Astrocyte (in vitro differentiated cells and primary cell): Measurements from ENCODE around the gene GGTLC2. TPM values are rescaled to one million over a fixed set of nuclear protein-coding genes. Genes with fewer than 3 reads are reported as not detected.

Experiments used
- DNase-seq: peaks from one replicate; pipeline ENCODE4 v3.0.0-alpha.2; 2010; ENCODE audit warnings: low read depth
- FAIRE-seq: peaks from 2 replicates; lab custom pipeline; 2011; peaks lifted over from hg19 to GRCh38; lab: Jason Lieb, UNC
- H2AFZ ChIP-seq: 2 replicates; pipeline ENCODE4 v1.6.0; 2012; ENCODE audit warnings: low read depth, low read length, inconsistent platforms
- H3K27ac ChIP-seq: 2 replicates; pipeline ENCODE4 v1.5.1; 2011; ENCODE audit warnings: low read depth, low read length, inconsistent platforms
- H3K27me3 ChIP-seq: 2 replicates; pipeline ENCODE4 v1.6.0; 2011; ENCODE audit warnings: low read length, inconsistent platforms; ENCODE audit not compliant: insufficient read depth
- H3K36me3 ChIP-seq: 2 replicates; pipeline ENCODE4 v1.5.1; 2011; ENCODE audit warnings: low read length, inconsistent platforms; ENCODE audit not compliant: insufficient read depth
- H3K4me1 ChIP-seq: 2 replicates; pipeline ENCODE4 v1.5.1; 2011; ENCODE audit warnings: low read length, inconsistent platforms; ENCODE audit not compliant: insufficient read depth
- H3K4me2 ChIP-seq: 2 replicates; pipeline ENCODE4 v1.6.0; 2012; ENCODE audit warnings: low read length, inconsistent platforms
- H3K4me3 ChIP-seq: 2 replicates; pipeline ENCODE4 v1.5.1; 2011; ENCODE audit warnings: low read depth, mild to moderate bottlenecking, low read length, inconsistent platforms; ENCODE audit not compliant: insufficient read depth
- H3K79me2 ChIP-seq: 2 replicates; pipeline ENCODE4 v1.6.0; 2012; ENCODE audit warnings: mild to moderate bottlenecking, low read length, inconsistent platforms; ENCODE audit not compliant: insufficient read depth
- H3K9ac ChIP-seq: 2 replicates; pipeline ENCODE4 v1.6.0; 2012; ENCODE audit warnings: mild to moderate bottlenecking, low read length, inconsistent platforms
- H3K9me3 ChIP-seq: 2 replicates; pipeline ENCODE4 v1.5.1; 2012; ENCODE audit warnings: low read depth, mild to moderate bottlenecking, low read length, inconsistent platforms; ENCODE audit not compliant: insufficient read depth
- H4K20me1 ChIP-seq: 2 replicates; pipeline ENCODE4 v1.6.0; 2012; ENCODE audit warnings: low read length, inconsistent platforms; ENCODE audit not compliant: insufficient read depth
- H3K27ac Mint-ChIP-seq: one replicate; pipeline ENCODE4 v1.8.0; 2021; ENCODE audit warnings: mild to moderate bottlenecking, mixed read lengths; ENCODE audit not compliant: unreplicated experiment
- H3K27me3 Mint-ChIP-seq: one replicate; pipeline ENCODE4 v1.8.0; 2021; ENCODE audit warnings: low read depth, mixed read lengths; ENCODE audit not compliant: unreplicated experiment
- H3K36me3 Mint-ChIP-seq: one replicate; pipeline ENCODE4 v1.8.0; 2021; ENCODE audit warnings: low read depth, mixed read lengths; ENCODE audit not compliant: unreplicated experiment
- H3K4me1 Mint-ChIP-seq: one replicate; pipeline ENCODE4 v1.8.0; 2021; ENCODE audit warnings: low read depth, mixed read lengths; ENCODE audit not compliant: unreplicated experiment
- H3K4me3 Mint-ChIP-seq: one replicate; pipeline ENCODE4 v1.8.0; 2021; ENCODE audit warnings: mild to moderate bottlenecking, moderate library complexity, mixed read lengths; ENCODE audit not compliant: unreplicated experiment
- H3K9me3 Mint-ChIP-seq: one replicate; pipeline ENCODE4 v1.8.0; 2021; ENCODE audit warnings: mild to moderate bottlenecking, mixed read lengths; ENCODE audit not compliant: unreplicated experiment
- CTCF ChIP-seq: IDR thresholded peaks from 2 replicates; pipeline ENCODE4 v1.5.1; 2011; ENCODE audit warnings: low read depth, mild to moderate bottlenecking, inconsistent platforms, low read length, moderate library complexity; ENCODE audit not compliant: insufficient read depth
- EZH2 ChIP-seq: IDR thresholded peaks from 2 replicates; pipeline ENCODE4 v1.6.1; 2012; ENCODE audit warnings: mild to moderate bottlenecking, low read length, inconsistent platforms; ENCODE audit not compliant: insufficient read depth
- total RNA-seq: library from RNA; stranded (reverse); gene quantifications from 2 replicates; pipeline ENCODE4 v1.2.1, GENCODE V29; 2021

GGTLC2 gene
- total RNA-seq, 1 donor from 2014 or later: not detected

- Histone ChIP-seq H3K9ac (no peak overlapping the region), H3K4me1 (no peaks in the 10 kb centered on the region), H3K27ac (no peak overlapping the region), H3K79me2 (no peaks in the 10 kb centered on the region), H3K4me2 (no peak overlapping the region), H3K36me3 (no peaks in the 10 kb centered on the region), H3K9me3 (no peaks in the 10 kb centered on the region), H3K4me3 (no peak overlapping the region), H3K27me3 (peaks cover 2% of the 10 kb centered on the region), H4K20me1 (no peaks in the 10 kb centered on the region), H2AFZ (no peak overlapping the region)
- H3K36me3 Mint-ChIP-seq: no peaks in the 10 kb centered on the region
- no peak overlapping the region for H3K27ac Mint-ChIP-seq
- DNase-seq (no peak), FAIRE-seq (no peak)
- TF ChIP-seq EZH2 (no peak), CTCF (no peak)
- H3K9me3 Mint-ChIP-seq: peaks cover 2% of the 10 kb centered on the region
- peaks cover 63% of the 10 kb centered on the region for H3K27me3 Mint-ChIP-seq
- H3K4me1 Mint-ChIP-seq: no peaks in the 10 kb centered on the region
- no peak overlapping the region for H3K4me3 Mint-ChIP-seq
Measured at GRCh38 chr22:22599248-22599647, 45.2 kb upstream of the GGTLC2 start.

- no peaks in the 10 kb centered on the region for H3K9me3 ChIP-seq
Measured at GRCh38 chr22:22600531-22601261, 43.7 kb upstream of the GGTLC2 start.

More at GRCh38 chr22:22600531-22601261, 43.7 kb upstream of the GGTLC2 start:
- Mint-ChIP-seq H3K9me3 (peaks cover 2% of the 10 kb centered on the region), H3K4me1 (no peaks in the 10 kb centered on the region), H3K27me3 (peaks cover 62% of the 10 kb centered on the region), H3K27ac (no peak overlapping the region), H3K4me3 (no peak overlapping the region), H3K36me3 (no peaks in the 10 kb centered on the region)
- H3K4me3 ChIP-seq: no peak overlapping the region
- H4K20me1 ChIP-seq: no peaks in the 10 kb centered on the region
- DNase-seq (no peak), FAIRE-seq (no peak)
- H3K9ac ChIP-seq: no peak overlapping the region
- no peak overlapping the region for H3K4me2 ChIP-seq
- H3K27ac ChIP-seq: no peak overlapping the region
- no peak overlapping the region for H2AFZ ChIP-seq
- no peaks in the 10 kb centered on the region for H3K36me3 ChIP-seq
- H3K4me1 ChIP-seq: no peaks in the 10 kb centered on the region
- no peaks in the 10 kb centered on the region for H3K79me2 ChIP-seq
- no peak for TF ChIP-seq EZH2
- TF ChIP-seq CTCF: no peak
- peaks cover 2% of the 10 kb centered on the region for H3K27me3 ChIP-seq
